NT2/D1 (cell line): ENCODE data around the gene XKR7.
"Not testable (repeated sequence)": the region's sequence is repeated elsewhere in the genome, so short reads cannot be mapped to it uniquely, and the experiment has no call there.

ENCODE experiments used
- DNase-seq: peaks from one replicate; pipeline ENCODE4 v3.0.0-alpha.2; 2011; ENCODE audit warnings: low read depth, low spot score
- H3K27me3 ChIP-seq: 2 replicates; pipeline ENCODE4 v1.6.0; 2011; ENCODE audit warnings: mild to moderate bottlenecking; ENCODE audit not compliant: insufficient read length, insufficient read depth
- H3K36me3 ChIP-seq: 2 replicates; pipeline ENCODE4 v1.6.1; 2011; ENCODE audit warnings: mild to moderate bottlenecking, low read length, mixed read lengths; ENCODE audit not compliant: insufficient read depth, insufficient read length
- H3K4me1 ChIP-seq: 2 replicates; pipeline ENCODE4 v1.5.1; 2011; ENCODE audit not compliant: insufficient read depth, insufficient read length
- H3K4me3 ChIP-seq: 2 replicates; pipeline ENCODE4 v1.5.1; 2011; ENCODE audit warnings: low read depth; ENCODE audit not compliant: insufficient read length
- H3K9ac ChIP-seq: 2 replicates; pipeline ENCODE4 v1.6.0; 2011; ENCODE audit warnings: low read depth; ENCODE audit not compliant: insufficient read length
- H3K9me3 ChIP-seq: 2 replicates; pipeline ENCODE4 v1.5.1; 2011; ENCODE audit warnings: mild to moderate bottlenecking, low read length; ENCODE audit not compliant: insufficient read depth
- SUZ12 ChIP-seq: IDR thresholded peaks from 2 replicates; pipeline ENCODE4 v1.6.1; 2011; ENCODE audit not compliant: insufficient read length, insufficient read depth; ENCODE audit errors: extremely low read depth
- YY1 ChIP-seq: IDR thresholded peaks from 2 replicates; pipeline ENCODE4 v1.6.1; 2011; ENCODE audit not compliant: insufficient read length, insufficient read depth
- ZNF274 ChIP-seq: IDR thresholded peaks from 2 replicates; pipeline ENCODE4 v1.6.1; 2011; ENCODE audit warnings: mild to moderate bottlenecking, low read depth, low read length

The XKR7 gene

GRCh38 chr20:31967830-31968249, at the start of gene XKR7:
Gene XKR7 (plus strand): TSS chr20:31968151. CDS start chr20:31968176, 25 bp downstream.
- H3K36me3 ChIP-seq: no peaks in the 10 kb centered on the region
- H3K9ac ChIP-seq: no peak within 1 kb of the TSS
- H3K4me3 ChIP-seq: peak within 1 kb of the TSS; percentile 37
- no peaks in the 10 kb centered on the region for H3K9me3 ChIP-seq
- H3K27me3 ChIP-seq: peaks cover 55% of the 10 kb centered on the region
- no peak for TF ChIP-seq ZNF274
- no peaks in the 10 kb centered on the region for H3K4me1 ChIP-seq
- no peak for DNase-seq

- H3K27me3 ChIP-seq: no peaks in the 10 kb centered on the region
- H3K36me3 ChIP-seq: no peaks in the 10 kb centered on the region
- H3K4me1 ChIP-seq: peaks cover 15% of the 10 kb centered on the region
- no peak for TF ChIP-seq SUZ12
- TF ChIP-seq YY1: no peak
- no peak for TF ChIP-seq ZNF274
- no peak overlapping the region for H3K4me3 ChIP-seq
- DNase-seq: no peak
- peaks cover 8% of the 10 kb centered on the region; the same call in 1 of the 2 replicates for H3K9me3 ChIP-seq
- H3K9ac ChIP-seq: no peak overlapping the region
These were observed 49.4 kb upstream of the XKR7 start for GRCh38 chr20:31918466-31919105.

- no peak for DNase-seq
- Histone ChIP-seq H3K36me3 (no peaks in the 10 kb centered on the region), H3K9ac (no peak overlapping the region), H3K27me3 (no peaks in the 10 kb centered on the region), H3K9me3 (peaks cover 8% of the 10 kb centered on the region; the same call in 1 of the 2 replicates), H3K4me1 (peaks cover 12% of the 10 kb centered on the region), H3K4me3 (no peak overlapping the region)
- no peak for TF ChIP-seq ZNF274
- TF ChIP-seq SUZ12: no peak
- no peak for TF ChIP-seq YY1
These were observed 48.4 kb upstream of the XKR7 start for GRCh38 chr20:31919410-31920155.

- H3K9ac ChIP-seq: no peak overlapping the region
- H3K36me3 ChIP-seq: no peaks in the 10 kb centered on the region
- no peak overlapping the region for H3K4me3 ChIP-seq
- DNase-seq: no peak
- peaks cover 8% of the 10 kb centered on the region; the same call in 1 of the 2 replicates for H3K9me3 ChIP-seq
- no peak for TF ChIP-seq SUZ12
- TF ChIP-seq ZNF274: no peak
- TF ChIP-seq YY1: no peak
- no peaks in the 10 kb centered on the region for H3K27me3 ChIP-seq
- H3K4me1 ChIP-seq: peaks cover 12% of the 10 kb centered on the region
These were observed 47.6 kb upstream of the XKR7 start for GRCh38 chr20:31920275-31920855.

GRCh38 chr20:31921480-31921879, 46.5 kb upstream of the XKR7 start:
- not testable (repeated sequence) for H3K4me3 ChIP-seq, DNase-seq

GRCh38 chr20:31922181-31922580, 45.8 kb upstream of the XKR7 start:
- no peak for DNase-seq
- H3K4me1 ChIP-seq: peaks cover 12% of the 10 kb centered on the region
- H3K9me3 ChIP-seq: no peaks in the 10 kb centered on the region; the same call in 1 of the 2 replicates
- H3K27me3 ChIP-seq: no peaks in the 10 kb centered on the region
- TF ChIP-seq YY1: no peak
- no peak for TF ChIP-seq ZNF274
- no peak for TF ChIP-seq SUZ12
- no peak overlapping the region for H3K4me3 ChIP-seq
- H3K36me3 ChIP-seq: no peaks in the 10 kb centered on the region
- H3K9ac ChIP-seq: no peak overlapping the region

More at GRCh38 chr20:31921480-31921879, 46.5 kb upstream of the XKR7 start:
- H3K4me1 ChIP-seq: peaks cover 12% of the 10 kb centered on the region
- not testable (repeated sequence) for H3K27me3 ChIP-seq, H3K9ac ChIP-seq, H3K36me3 ChIP-seq, H3K9me3 ChIP-seq

- no peak for DNase-seq
- Histone ChIP-seq H3K36me3 (no peaks in the 10 kb centered on the region), H3K4me3 (no peak overlapping the region), H3K9ac (no peak overlapping the region), H3K27me3 (no peaks in the 10 kb centered on the region), H3K4me1 (peaks cover 12% of the 10 kb centered on the region), H3K9me3 (no peaks in the 10 kb centered on the region)
- TF ChIP-seq YY1 (no peak), SUZ12 (no peak), ZNF274 (no peak)
These were observed 45.4 kb upstream of the XKR7 start for GRCh38 chr20:31922588-31922987.
